ENCODE measurements around the gene CAPN8. TPM values are rescaled to one million over a fixed set of nuclear protein-coding genes. Genes with fewer than 3 reads are reported as not detected.

Gene CAPN8
- total RNA-seq, 1 donor from 2014 or later: not detected

- Mint-ChIP-seq H3K9me3 (ENCODE audit: unreplicated experiment) (no peaks in the 10 kb centered on the region), H3K27ac (ENCODE audit: unreplicated experiment) (no peak overlapping the region), H3K27me3 (ENCODE audit: unreplicated experiment) (peaks cover 36% of the 10 kb centered on the region), H3K4me1 (ENCODE audit: unreplicated experiment) (no peaks in the 10 kb centered on the region), H3K36me3 (ENCODE audit: unreplicated experiment) (no peaks in the 10 kb centered on the region), H3K4me3 (ENCODE audit: unreplicated experiment) (no peak overlapping the region)
- no peak for TF ChIP-seq CTCF (IDR thresholded peaks at IDR 0.05)
- no peak for DNase-seq (ENCODE audit: extremely low spot score, unreplicated experiment)
Measured at GRCh38 chr1:223651291-223651991, 14.1 kb downstream of the CAPN8 start.

- TF ChIP-seq CTCF (IDR thresholded peaks at IDR 0.05): no peak
- no peak for DNase-seq (ENCODE audit: extremely low spot score, unreplicated experiment)
- Mint-ChIP-seq H3K27ac (ENCODE audit: unreplicated experiment) (no peak overlapping the region), H3K9me3 (ENCODE audit: unreplicated experiment) (no peaks in the 10 kb centered on the region), H3K4me3 (ENCODE audit: unreplicated experiment) (no peak overlapping the region), H3K4me1 (ENCODE audit: unreplicated experiment) (no peaks in the 10 kb centered on the region), H3K27me3 (ENCODE audit: unreplicated experiment) (peaks cover 33% of the 10 kb centered on the region), H3K36me3 (ENCODE audit: unreplicated experiment) (no peaks in the 10 kb centered on the region)
Measured at GRCh38 chr1:223650465-223650864, 15.0 kb downstream of the CAPN8 start.

- H3K9me3 Mint-ChIP-seq (ENCODE audit: unreplicated experiment): no peaks in the 10 kb centered on the region
- H3K4me3 Mint-ChIP-seq (ENCODE audit: unreplicated experiment): no peak overlapping the region
- H3K27me3 Mint-ChIP-seq (ENCODE audit: unreplicated experiment): peaks cover 28% of the 10 kb centered on the region
- H3K4me1 Mint-ChIP-seq (ENCODE audit: unreplicated experiment): no peaks in the 10 kb centered on the region
- no peak overlapping the region for H3K27ac Mint-ChIP-seq (ENCODE audit: unreplicated experiment)
- no peaks in the 10 kb centered on the region for H3K36me3 Mint-ChIP-seq (ENCODE audit: unreplicated experiment)
- no peak for TF ChIP-seq CTCF (IDR thresholded peaks at IDR 0.05)
- DNase-seq (ENCODE audit: extremely low spot score, unreplicated experiment): no peak
Measured at GRCh38 chr1:223649222-223649621, 16.3 kb downstream of the CAPN8 start.

- no peak overlapping the region for H3K27ac Mint-ChIP-seq (ENCODE audit: unreplicated experiment)
- no peaks in the 10 kb centered on the region for H3K36me3 Mint-ChIP-seq (ENCODE audit: unreplicated experiment)
- no peak for TF ChIP-seq CTCF (IDR thresholded peaks at IDR 0.05)
- H3K9me3 Mint-ChIP-seq (ENCODE audit: unreplicated experiment): no peaks in the 10 kb centered on the region
- no peak overlapping the region for H3K4me3 Mint-ChIP-seq (ENCODE audit: unreplicated experiment)
- no peaks in the 10 kb centered on the region for H3K4me1 Mint-ChIP-seq (ENCODE audit: unreplicated experiment)
- H3K27me3 Mint-ChIP-seq (ENCODE audit: unreplicated experiment): peaks cover 15% of the 10 kb centered on the region
- no peak for DNase-seq (ENCODE audit: extremely low spot score, unreplicated experiment)
Measured at GRCh38 chr1:223647249-223647648, 18.3 kb downstream of the CAPN8 start.

GRCh38 chr1:223645903-223646302 is 19.6 kb downstream of the CAPN8 start:
- no peaks in the 10 kb centered on the region for H3K36me3 Mint-ChIP-seq (ENCODE audit: unreplicated experiment)
- peaks cover 23% of the 10 kb centered on the region for H3K27me3 Mint-ChIP-seq (ENCODE audit: unreplicated experiment)
- no peak overlapping the region for H3K27ac Mint-ChIP-seq (ENCODE audit: unreplicated experiment)
- no peaks in the 10 kb centered on the region for H3K4me1 Mint-ChIP-seq (ENCODE audit: unreplicated experiment)
- no peak overlapping the region for H3K4me3 Mint-ChIP-seq (ENCODE audit: unreplicated experiment)
- no peaks in the 10 kb centered on the region for H3K9me3 Mint-ChIP-seq (ENCODE audit: unreplicated experiment)
- no peak for DNase-seq (ENCODE audit: extremely low spot score, unreplicated experiment)
- no peak for TF ChIP-seq CTCF (IDR thresholded peaks at IDR 0.05)
